GM12864 (cell line): ENCODE data around the gene KIAA1549.

Experiments
- DNase-seq: peaks from one replicate; pipeline ENCODE4 v3.0.0-alpha.2; 2011; ENCODE audit warnings: low read depth
- H3K4me3 ChIP-seq: 2 replicates; pipeline ENCODE4 v1.5.1; 2011; ENCODE audit warnings: mild to moderate bottlenecking, low read depth, low read length, control low read depth
- TF ChIP-seq, protein P1 (sequence below): IDR thresholded peaks from 2 replicates; pipeline ENCODE4 v1.5.1; 2011; ENCODE audit warnings: low read depth, mild to moderate bottlenecking, moderate library complexity, low read length, control low read depth, inconsistent platforms; ENCODE audit errors: missing control alignments

The KIAA1549 gene

DNA sequence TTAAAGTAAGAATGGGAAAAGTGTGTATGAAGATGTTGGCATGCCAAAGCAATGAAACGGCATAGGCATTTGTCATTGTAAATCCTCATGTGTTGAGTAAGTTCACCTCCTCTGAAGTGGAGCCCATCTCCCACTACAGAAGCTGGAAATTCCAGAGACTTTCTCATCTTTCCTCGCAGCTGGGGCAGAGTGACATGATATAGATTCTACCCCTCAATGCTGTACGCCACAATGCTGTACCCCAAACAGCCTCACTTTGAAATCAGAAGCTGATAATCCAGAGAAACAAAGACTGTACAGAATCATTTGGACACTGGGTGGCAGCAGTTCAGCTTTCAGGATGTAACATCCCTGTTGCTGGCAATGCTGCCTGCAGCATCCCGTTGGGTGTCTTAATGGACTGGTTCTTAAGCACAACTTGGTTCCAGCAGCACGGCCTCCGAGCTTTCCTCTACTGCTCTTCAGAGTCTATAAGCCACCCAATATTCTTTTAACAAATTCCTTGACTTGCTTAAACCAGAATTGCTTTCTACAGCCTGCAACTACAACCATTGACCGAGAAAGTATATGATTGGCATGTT lies 35.8 kb upstream of the KIAA1549 start:
- H3K4me3 ChIP-seq = no peak overlapping the region
- peak; percentile 37 for DNase-seq
- TF ChIP-seq, protein P1, sequence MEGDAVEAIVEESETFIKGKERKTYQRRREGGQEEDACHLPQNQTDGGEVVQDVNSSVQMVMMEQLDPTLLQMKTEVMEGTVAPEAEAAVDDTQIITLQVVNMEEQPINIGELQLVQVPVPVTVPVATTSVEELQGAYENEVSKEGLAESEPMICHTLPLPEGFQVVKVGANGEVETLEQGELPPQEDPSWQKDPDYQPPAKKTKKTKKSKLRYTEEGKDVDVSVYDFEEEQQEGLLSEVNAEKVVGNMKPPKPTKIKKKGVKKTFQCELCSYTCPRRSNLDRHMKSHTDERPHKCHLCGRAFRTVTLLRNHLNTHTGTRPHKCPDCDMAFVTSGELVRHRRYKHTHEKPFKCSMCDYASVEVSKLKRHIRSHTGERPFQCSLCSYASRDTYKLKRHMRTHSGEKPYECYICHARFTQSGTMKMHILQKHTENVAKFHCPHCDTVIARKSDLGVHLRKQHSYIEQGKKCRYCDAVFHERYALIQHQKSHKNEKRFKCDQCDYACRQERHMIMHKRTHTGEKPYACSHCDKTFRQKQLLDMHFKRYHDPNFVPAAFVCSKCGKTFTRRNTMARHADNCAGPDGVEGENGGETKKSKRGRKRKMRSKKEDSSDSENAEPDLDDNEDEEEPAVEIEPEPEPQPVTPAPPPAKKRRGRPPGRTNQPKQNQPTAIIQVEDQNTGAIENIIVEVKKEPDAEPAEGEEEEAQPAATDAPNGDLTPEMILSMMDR = peak; percentile 73

DNA sequence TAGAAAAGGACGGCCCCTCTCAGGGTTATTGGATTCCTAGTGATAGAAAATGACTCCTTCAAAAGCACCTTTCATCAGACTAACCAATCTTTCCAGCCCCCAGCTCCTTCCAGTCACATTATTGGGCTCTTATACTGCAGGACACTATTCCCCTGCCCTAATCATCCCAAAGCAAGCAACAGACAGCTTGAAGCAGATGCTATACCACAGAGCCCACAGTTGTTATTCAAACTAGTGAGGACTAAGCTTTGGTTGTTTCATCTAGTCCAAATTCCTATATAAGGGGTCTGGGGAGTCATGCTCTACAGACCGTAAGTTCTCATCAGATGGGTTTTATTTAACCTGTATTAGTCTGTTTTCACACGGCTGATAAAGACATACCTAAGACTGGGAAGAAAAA lies 30.2 kb upstream of the KIAA1549 start:
- no peak for DNase-seq
- H3K4me3 ChIP-seq = no peak overlapping the region
- TF ChIP-seq, protein P1 = no peak

DNA sequence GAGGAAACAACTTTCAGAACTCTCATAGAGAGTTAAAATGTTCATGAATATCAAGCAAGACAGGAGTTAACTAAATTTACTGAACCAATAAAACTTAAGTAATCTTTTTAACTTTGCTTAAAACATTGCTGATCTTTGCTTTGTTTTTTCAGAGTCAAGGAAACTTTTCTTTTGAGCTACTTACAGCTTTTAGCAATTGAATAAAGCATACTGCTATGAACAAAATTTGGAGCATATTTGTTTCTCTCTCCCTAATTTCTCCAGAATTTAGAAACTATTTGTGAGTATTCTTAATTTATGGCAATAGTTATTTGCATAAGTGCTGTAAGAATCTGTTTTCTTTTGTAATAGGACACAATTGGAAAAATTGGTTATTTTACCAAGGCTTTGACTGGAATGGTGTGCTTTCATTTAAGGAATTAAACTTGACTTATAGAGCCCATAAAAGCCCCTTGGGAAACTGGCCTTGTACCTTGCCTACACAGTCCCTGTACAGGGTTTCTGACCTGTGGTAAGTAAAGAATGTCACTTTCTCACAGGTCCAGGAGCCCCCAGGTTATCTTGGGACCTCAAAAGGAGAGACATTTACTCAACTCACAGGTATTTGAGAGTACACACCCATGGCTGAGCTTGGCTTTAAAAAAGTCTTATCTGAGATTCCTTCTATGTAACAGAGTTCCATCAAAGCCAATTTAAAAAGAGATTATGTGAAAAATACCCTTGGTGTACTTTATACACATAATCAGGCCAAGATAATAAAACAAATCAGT lies 23.3 kb upstream of the KIAA1549 start:
- DNase-seq = no peak

DNA sequence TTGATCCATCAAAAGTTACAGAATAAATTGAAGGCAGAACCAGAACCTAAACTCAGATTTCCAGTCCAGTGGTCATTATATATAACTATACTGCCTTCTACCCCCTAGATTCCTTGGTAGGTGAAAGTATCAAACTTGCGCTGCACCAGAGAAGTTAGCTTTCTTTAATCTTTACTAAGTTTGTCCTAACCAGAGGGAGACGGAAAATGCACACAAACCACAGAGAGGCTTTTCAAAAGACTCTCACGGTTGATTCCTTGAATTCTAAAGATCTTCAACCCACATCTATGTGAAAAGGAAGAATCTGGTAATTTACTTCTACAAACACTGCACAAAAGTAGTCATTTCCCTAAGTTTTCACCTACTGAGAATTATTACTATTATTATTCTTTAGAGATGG lies 18.2 kb upstream of the KIAA1549 start:
- TF ChIP-seq, protein P1 = no peak
- no peak overlapping the region for H3K4me3 ChIP-seq
- DNase-seq = no peak

More for the DNA sequence above, 23.3 kb upstream of the KIAA1549 start:
- TF ChIP-seq, protein P1 = no peak
- no peak overlapping the region for H3K4me3 ChIP-seq

DNA sequence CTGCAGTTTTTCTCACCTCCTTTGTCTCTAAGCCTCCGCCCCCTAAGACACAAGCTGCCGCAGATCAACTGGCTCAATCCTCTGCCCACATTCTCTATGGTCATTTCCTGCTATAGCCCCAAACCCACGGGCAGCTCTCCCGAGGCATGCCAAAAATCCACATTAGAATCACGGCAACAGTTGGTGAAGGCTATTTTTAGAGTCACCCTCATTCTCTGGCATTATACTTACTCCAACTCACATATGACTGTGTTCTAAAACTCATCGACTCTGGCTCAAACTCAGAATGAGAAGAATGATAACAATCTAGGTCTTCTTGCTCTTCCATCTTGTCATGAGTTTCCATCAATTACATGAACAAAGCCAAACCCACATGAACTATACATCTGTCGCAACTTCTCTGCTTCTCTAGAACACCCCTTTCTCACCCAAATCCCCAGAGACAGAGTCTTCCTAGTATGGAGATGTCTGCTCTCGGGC lies 10.9 kb upstream of the KIAA1549 start:
- no peak for DNase-seq
- TF ChIP-seq, protein P1 = no peak
- H3K4me3 ChIP-seq = no peak overlapping the region

DNA sequence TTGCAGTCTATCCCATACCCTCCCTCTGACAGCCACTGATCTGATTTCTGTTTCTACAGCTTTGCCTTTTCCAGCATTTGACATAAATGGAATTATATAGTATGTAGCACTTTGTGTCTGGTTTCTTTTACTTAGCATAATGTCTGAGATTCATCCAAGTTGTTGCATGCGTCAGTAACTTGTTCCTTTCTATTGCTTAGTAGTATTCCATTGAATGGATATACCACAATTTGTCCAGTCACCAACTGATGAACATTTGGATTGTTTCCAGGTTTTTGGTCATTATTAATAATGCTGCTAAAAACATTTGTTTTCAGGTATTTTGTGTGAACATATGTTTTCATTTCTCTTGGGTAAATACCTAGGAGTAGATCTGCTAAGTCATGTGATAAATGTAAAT lies 6.5 kb upstream of the KIAA1549 start:
- DNase-seq = no peak
- H3K4me3 ChIP-seq = no peak overlapping the region
- TF ChIP-seq, protein P1 = no peak

DNA sequence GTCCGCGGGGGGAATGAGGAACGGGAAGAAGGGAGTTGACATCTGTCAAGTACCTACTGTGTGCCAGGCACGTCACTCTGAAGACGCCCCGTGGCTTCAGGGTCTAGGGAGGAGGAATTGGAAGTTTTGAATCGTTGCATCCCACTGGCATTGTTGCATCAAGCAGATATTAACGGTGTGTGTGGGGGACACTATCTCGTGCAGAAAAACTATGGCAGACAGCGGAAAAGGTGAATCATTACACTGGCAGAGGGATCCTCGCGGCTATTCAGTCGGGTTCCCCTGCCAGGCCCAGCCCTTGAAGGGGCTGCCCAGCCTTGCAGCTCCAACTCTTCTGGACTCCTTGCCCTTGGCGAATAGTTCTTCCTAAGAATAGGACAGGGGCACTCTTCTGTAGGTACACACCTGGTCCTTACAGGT lies 1.0 kb upstream of the KIAA1549 start:
- H3K4me3 ChIP-seq = peak overlapping the region; percentile 49
- no peak for DNase-seq
- TF ChIP-seq, protein P1 = no peak
